ENCODE data around the gene VKORC1L1.
"Not testable (repeated sequence)": the region's sequence is repeated elsewhere in the genome, so short reads cannot be mapped to it uniquely, and the experiment has no call there.

Gene VKORC1L1

DNA sequence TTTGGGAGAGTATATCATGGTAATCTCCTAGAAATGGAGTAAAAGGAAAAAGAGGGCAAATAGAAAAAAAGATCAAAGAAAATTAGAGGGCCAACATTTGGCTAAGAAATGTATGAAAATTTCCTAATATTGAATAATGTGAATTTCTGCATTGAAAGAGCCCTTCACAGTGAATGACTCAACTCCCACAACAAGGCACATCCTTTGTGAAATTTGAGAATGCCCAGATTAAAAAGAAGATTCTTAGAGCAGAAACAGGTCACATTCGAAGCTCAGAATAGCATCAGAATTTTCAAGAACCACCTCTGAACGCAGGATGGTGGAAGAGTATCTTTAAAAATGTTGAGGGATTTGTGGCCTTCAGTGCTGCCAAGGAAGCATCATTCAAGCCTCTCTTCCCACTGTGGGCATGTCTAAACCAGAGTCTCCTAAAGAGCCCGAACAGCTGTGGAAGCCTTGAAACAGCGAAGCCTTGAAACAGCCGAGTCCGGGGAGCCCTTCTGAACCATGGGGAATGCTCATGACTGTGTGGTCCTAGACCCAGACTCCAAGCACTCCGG lies 65.5 kb downstream of the VKORC1L1 start:
- H3K36me3 ChIP-seq (ENCODE audit: insufficient read depth, low read length), result 0 out of 2 replicates have a peak, but pooled peaks cover 2% of the 10 kb centered on the region
- no peaks in the 10 kb centered on the region for H3K9me3 ChIP-seq (ENCODE audit: control insufficient read depth, insufficient read depth, low read length)
- H3K9ac ChIP-seq (ENCODE audit: low read depth, low read length), result no peak overlapping the region
- no peaks in the 10 kb centered on the region for H3K4me1 ChIP-seq (ENCODE audit: insufficient read depth, low read length)

DNA sequence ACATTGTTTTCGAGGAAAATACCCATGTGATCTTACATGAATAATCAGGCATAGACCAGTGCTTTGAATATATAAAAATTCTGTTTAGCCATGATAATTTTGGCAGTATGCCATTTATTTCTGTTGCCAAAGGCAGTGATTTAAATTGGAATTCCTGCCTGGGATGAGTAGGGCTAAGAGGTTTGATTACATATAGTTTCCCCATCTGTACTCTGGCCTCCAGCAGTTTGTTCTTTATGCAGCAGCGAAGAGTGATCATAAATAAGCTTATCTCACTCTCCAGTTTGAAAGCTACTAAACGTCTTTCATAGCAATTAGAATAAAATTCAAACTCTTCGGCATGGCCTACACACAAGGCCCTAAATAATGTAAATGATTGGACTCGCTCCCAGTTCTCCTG lies 72.9 kb downstream of the VKORC1L1 start:
- not testable (repeated sequence) for H3K4me1 ChIP-seq (ENCODE audit: insufficient read depth, low read length); H3K9me3 ChIP-seq (ENCODE audit: control insufficient read depth, insufficient read depth, low read length); H3K9ac ChIP-seq (ENCODE audit: low read depth, low read length); H3K36me3 ChIP-seq (ENCODE audit: insufficient read depth, low read length)

DNA sequence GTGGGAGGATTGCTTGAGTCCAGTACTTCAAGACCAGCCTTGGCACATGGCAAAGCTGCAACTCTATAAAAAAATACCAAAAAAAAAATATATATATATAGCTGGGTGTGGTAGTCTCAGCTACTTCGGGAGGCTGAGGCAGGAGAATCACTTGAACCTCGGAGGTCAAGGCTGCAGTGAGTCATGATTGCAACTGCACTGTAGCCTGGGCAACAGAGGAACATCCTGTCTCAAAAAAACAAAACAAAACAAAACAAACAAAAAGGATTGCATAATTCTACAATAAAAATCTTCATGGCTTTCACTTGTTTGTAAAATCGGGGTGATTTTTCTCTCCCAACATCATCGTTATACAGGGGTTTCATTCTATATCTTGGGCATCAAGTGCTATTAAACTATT lies 74.0 kb downstream of the VKORC1L1 start:
- Histone ChIP-seq H3K4me1 (ENCODE audit: insufficient read depth, low read length) (no peaks in the 10 kb centered on the region), H3K36me3 (ENCODE audit: insufficient read depth, low read length) (no peaks in the 10 kb centered on the region), H3K9ac (ENCODE audit: low read depth, low read length) (no peak overlapping the region), H3K9me3 (ENCODE audit: control insufficient read depth, insufficient read depth, low read length) (no peaks in the 10 kb centered on the region)

DNA sequence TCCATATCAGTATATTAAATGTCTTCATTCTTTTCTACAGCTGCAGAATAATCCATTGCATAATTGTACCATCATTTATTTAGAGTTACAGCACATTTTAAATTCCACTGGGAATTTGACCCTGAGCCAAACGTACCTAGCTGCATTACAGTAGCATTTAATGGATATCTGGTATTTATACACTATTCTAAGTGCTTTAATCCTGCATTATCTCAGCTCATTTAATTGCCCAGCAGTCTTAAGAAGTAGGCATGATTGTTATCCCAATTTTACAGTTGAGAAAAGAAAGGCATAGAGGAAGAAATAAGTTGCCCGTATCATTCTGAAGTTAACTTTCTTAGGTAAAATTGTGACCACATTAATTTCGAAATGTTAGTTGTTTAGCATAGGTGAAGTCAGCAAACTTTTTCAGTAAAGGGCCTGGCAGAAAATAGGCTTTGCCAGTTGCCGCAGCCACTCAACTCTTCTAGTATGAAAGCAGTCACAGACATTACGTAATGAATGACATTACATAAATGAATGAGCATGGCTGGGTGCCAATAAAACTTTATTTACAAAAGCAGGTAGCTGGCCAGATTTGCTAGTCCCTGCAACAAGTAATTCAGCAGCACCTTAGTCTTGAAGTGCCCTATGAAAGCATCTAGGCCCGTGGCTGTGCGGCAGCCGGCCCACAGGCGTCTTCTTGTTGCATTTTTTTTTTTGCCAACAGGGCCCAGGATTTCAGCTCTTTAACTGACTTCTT lies 79.1 kb downstream of the VKORC1L1 start:
- Histone ChIP-seq H3K9ac (ENCODE audit: low read depth, low read length) (no peak overlapping the region), H3K36me3 (ENCODE audit: insufficient read depth, low read length) (peaks cover 5% of the 10 kb centered on the region; the same call in 1 of the 2 replicates), H3K4me1 (ENCODE audit: insufficient read depth, low read length) (no peaks in the 10 kb centered on the region), H3K9me3 (ENCODE audit: control insufficient read depth, insufficient read depth, low read length) (no peaks in the 10 kb centered on the region)

DNA sequence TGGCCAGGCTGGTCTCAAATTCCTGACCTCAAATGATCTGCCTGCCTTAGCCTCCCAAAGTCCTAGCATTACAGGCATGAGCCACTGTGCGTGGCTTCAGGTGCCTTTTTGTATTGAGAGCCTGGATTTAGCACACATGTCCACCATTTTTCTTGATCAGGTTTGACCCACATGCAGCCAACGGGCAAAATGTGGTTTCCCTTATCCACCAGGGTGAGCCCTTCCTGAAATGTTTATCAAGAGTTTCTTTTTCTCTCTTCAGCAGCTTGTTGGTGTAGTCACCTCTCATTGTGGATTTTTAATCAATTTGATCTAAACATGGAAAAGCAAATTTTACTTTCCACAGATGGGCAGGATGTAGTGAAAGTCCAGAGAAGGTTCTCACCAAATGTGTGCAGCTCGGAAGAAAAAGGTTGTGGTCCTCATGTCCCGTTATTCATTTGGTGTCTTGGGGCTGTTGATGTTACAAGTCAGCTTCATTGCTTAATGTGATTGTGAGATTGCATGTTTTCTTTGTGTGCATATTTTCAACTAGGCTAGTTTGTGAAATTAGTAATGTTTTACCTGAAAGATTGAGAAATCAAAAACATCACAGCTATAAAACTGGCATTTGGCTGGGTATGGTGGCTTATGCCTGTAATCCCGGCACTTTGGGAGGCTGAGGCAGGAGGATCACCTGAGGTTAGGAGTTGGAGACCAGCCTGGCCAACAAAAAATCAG lies 80.3 kb downstream of the VKORC1L1 start:
- Histone ChIP-seq H3K4me1 (ENCODE audit: insufficient read depth, low read length) (no peaks in the 10 kb centered on the region), H3K9ac (ENCODE audit: low read depth, low read length) (no peak overlapping the region), H3K36me3 (ENCODE audit: insufficient read depth, low read length) (peaks cover 5% of the 10 kb centered on the region; the same call in 1 of the 2 replicates), H3K9me3 (ENCODE audit: control insufficient read depth, insufficient read depth, low read length) (no peaks in the 10 kb centered on the region)

DNA sequence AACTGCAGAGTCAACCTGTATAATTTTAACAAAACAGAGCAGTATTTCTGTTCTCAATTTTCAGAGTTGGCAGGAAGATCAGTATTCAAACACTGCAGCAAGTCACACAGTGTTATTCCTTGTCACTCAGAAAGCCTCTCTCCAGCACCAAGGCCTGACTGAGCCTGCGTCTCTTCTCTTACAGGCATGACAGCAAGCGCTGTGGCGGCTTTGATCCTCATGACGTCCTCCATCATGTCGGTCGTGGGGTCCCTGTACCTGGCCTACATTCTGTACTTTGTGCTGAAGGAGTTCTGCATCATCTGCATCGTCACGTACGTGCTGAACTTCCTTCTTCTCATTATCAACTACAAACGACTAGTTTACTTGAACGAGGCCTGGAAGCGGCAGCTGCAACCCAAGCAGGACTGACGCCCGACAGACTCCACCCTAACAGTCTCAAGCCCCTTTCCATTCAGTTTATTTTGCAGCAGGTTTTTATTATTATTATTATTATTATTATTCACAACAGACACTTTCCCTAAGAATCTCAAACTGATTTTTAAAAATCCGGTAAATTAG lies 81.1 kb downstream of the VKORC1L1 start:
- Histone ChIP-seq H3K36me3 (ENCODE audit: insufficient read depth, low read length) (peaks cover 5% of the 10 kb centered on the region; the same call in 1 of the 2 replicates), H3K9ac (ENCODE audit: low read depth, low read length) (no peak overlapping the region), H3K4me1 (ENCODE audit: insufficient read depth, low read length) (no peaks in the 10 kb centered on the region), H3K9me3 (ENCODE audit: control insufficient read depth, insufficient read depth, low read length) (no peaks in the 10 kb centered on the region)

DNA sequence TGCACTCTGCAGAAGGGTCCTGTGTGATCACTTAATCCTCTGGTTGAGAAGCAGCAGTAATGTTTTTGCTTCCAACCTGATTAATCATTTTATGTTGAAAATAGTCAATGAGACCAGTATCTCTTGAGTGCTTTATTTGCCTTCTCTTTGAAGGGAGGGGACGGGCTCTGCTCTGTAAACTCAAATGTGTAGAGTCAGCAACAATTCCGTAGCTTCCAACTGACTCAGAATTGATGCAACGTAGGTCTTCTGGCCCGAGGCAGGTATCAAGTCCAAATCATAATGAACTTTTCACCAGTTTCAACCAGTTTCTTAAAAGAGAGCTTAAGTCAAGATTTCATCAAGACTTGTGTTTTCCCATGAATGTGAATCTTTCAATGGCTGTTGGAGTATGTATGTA lies 82.8 kb downstream of the VKORC1L1 start:
- H3K4me1 ChIP-seq (ENCODE audit: insufficient read depth, low read length), result no peaks in the 10 kb centered on the region
- peaks cover 5% of the 10 kb centered on the region; the same call in 1 of the 2 replicates for H3K36me3 ChIP-seq (ENCODE audit: insufficient read depth, low read length)
- no peaks in the 10 kb centered on the region for H3K9me3 ChIP-seq (ENCODE audit: control insufficient read depth, insufficient read depth, low read length)
- no peak overlapping the region for H3K9ac ChIP-seq (ENCODE audit: low read depth, low read length)

DNA sequence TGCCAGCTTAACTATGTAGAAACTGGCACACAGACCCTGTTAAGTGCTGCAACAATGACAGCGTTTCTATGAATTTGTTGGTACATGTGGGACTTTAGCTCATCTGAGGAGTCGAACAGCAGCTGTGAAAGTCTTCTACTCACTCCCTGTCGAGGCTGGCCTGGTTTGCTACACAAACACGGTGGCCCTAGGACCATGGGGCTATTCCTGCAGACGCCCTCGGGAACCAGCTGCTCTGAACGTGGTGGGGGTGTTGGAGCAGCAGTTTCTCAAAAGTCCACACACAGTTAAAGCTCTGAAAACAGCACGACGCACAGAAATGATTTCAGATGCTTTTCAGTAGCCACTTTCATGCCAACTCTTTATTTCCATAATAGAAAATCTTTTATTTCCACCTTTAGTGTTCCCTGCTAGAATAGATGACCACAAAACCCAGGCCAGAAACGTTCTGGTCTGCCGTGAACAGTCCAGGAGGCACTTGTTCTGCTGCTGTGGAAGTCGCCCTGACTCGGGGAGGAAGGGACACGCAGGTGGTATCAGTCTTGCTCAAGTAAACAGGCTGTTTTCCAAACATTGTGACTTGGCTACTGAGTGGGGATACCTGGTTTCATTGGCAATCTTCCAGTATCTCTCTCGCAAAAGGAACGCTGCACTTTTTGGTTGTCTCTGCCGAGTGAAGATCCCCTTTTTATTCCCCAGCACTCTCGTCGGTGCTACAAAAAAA lies 87.6 kb downstream of the VKORC1L1 start:
- Histone ChIP-seq H3K4me1 (ENCODE audit: insufficient read depth, low read length) (no peaks in the 10 kb centered on the region), H3K36me3 (ENCODE audit: insufficient read depth, low read length) (peaks cover 10% of the 10 kb centered on the region), H3K9me3 (ENCODE audit: control insufficient read depth, insufficient read depth, low read length) (no peaks in the 10 kb centered on the region), H3K9ac (ENCODE audit: low read depth, low read length) (no peak overlapping the region)

DNA sequence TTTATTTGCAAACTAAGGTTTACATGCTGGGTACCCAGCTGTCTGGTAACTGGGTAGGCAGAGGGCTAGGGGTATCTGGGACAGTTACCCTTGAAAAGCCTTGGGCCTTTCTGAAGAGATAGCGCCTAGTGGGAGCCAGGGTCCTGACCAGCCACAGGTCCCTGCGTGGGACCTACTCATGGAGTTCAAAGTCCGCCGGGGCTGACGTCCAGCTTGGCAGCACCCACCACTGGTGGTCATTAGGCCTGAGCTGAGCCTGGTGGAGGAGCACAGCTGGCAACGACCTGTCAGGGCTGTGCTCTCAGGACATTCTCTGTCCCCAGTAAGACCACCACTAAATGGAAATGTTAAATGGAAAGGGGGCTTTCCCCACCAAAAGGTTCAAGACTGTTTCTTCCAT lies 89.2 kb downstream of the VKORC1L1 start:
- no peaks in the 10 kb centered on the region for H3K4me1 ChIP-seq (ENCODE audit: insufficient read depth, low read length)
- no peak overlapping the region for H3K9ac ChIP-seq (ENCODE audit: low read depth, low read length)
- peaks cover 10% of the 10 kb centered on the region for H3K36me3 ChIP-seq (ENCODE audit: insufficient read depth, low read length)
- H3K9me3 ChIP-seq (ENCODE audit: control insufficient read depth, insufficient read depth, low read length), result no peaks in the 10 kb centered on the region

DNA sequence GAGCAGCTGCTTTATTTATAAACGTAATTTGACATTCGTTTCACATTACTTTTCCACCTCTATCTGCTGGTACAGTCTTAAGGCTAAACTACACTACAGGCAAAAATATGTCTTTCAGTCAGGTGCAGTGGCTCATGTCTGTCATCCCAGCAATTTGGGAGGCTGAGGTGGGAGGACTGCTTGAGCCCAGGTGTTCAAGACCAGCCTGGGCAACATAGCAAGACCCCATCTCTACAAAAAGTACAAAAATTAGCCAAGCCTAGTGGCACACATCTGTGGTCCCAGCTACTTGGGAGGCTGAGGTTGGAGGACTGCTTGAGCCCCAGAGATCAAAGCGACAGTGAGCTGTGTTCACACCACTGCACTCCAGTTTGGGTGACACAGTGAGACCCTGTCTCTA lies 91.8 kb downstream of the VKORC1L1 start:
- H3K4me1 ChIP-seq (ENCODE audit: insufficient read depth, low read length); H3K9me3 ChIP-seq (ENCODE audit: control insufficient read depth, insufficient read depth, low read length); H3K9ac ChIP-seq (ENCODE audit: low read depth, low read length): not testable (repeated sequence)
- peaks cover 20% of the 10 kb centered on the region for H3K36me3 ChIP-seq (ENCODE audit: insufficient read depth, low read length)

DNA sequence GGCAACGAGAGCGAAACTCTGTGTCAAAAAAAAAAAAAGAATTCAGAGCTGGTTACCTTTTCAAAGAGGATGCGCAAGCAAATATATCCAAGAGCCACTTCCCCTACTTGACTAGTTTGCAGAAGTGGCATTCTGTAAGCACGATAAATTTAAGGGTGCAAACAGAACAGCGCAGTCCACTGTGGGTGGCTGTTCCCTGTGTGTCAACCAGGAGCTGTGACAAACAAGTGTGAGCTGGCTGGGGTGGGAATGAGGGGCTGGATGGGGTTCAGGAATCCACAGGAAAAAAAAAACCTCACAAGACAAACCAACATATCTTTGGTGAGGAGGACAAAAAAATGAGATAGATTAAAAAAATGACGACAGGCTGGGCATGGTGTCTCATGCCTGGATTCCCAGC lies 93.3 kb downstream of the VKORC1L1 start:
- Histone ChIP-seq H3K9ac (ENCODE audit: low read depth, low read length) (no peak overlapping the region), H3K4me1 (ENCODE audit: insufficient read depth, low read length) (no peaks in the 10 kb centered on the region), H3K36me3 (ENCODE audit: insufficient read depth, low read length) (peaks cover 20% of the 10 kb centered on the region)

DNA sequence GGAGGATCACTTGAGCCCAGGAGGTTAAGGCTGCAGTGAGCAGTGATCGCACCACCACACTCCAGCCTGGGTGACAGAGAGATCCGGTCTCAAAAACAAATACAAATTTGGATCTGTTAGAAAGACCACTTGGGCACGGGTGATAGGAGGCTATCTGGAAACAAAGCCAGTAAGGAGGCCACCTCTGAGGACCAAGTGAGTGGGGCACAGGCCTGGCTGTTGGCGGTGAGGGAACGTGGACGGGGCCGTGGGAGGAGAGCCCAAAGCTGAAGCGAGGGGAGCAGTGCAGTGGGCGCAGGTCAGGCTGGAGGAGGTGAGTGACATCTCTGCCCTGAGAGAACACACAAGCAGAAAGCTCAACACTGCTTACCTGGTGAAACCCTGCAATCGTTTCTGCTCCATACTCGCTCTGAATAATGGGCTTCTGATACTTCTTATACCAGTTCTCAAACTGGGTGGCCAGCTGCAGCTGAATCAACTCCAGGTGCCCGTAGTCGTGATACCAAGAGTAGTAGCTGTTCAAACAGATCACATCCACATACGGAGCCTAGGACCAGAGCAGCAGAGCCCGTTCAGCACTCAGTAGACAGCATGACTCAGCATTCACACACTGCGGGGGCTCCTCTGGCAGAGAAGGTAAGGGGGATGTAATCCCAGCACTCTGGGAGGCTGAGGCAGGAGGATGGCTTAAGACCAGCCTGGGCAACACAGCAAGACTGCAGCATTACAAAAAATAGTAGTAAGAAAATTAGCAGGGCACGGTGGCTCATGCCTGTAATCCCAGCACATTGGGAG lies 94.7 kb downstream of the VKORC1L1 start:
- no peaks in the 10 kb centered on the region for H3K9me3 ChIP-seq (ENCODE audit: control insufficient read depth, insufficient read depth, low read length)
- no peak overlapping the region for H3K9ac ChIP-seq (ENCODE audit: low read depth, low read length)
- peaks cover 16% of the 10 kb centered on the region for H3K36me3 ChIP-seq (ENCODE audit: insufficient read depth, low read length)
- no peaks in the 10 kb centered on the region for H3K4me1 ChIP-seq (ENCODE audit: insufficient read depth, low read length)

More for the DNA sequence above, 93.3 kb downstream of the VKORC1L1 start:
- H3K9me3 ChIP-seq (ENCODE audit: control insufficient read depth, insufficient read depth, low read length), result no peaks in the 10 kb centered on the region

DNA sequence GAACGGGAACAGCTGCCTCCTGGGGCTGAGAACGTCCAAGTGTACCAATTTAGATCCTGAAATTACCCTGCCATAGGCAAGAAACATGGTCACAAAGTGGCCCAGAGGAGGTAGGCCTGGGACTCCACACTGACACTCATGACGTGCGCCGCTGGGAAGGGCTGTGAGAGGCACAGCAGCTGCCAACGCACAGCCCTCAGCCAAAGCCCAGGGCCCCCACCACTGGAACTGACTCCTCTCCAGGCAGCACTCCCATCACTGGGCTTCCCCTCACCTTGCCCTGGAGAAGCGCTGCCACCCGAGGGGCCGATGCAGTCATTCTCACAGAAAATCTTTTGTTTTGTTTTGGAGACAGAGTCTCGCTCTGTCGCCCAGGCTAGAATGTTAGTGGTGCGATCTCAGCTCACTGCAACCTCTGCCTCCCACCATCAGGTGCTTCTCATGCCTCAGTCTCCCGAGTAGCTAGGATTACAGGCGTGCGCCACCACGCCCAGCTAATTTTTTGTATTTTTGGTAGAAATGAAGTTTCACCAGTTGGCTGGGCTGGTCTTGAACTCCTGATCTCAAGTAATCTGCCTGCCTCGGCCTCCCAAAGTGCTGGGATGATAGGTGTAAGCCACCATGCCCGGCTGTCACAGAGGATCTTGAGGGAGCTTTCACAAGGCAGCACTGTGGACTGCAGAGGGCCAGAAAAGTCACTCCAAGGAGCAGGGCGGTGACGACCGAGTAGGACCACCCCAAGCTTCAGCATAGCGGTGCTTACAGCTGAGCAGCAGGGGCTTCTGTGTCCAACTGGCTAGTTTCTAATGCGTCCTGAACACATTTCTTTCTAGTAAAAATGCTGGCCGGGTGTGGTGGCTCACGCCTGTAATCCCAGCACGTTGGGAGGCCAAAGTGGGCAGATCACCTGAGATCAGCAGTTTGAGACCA lies 95.6 kb downstream of the VKORC1L1 start:
- H3K36me3 ChIP-seq (ENCODE audit: insufficient read depth, low read length), result peaks cover 17% of the 10 kb centered on the region
- no peak overlapping the region for H3K9ac ChIP-seq (ENCODE audit: low read depth, low read length)

More for the DNA sequence above, 95.6 kb downstream of the VKORC1L1 start:
- Histone ChIP-seq H3K9me3 (ENCODE audit: control insufficient read depth, insufficient read depth, low read length) (no peaks in the 10 kb centered on the region), H3K4me1 (ENCODE audit: insufficient read depth, low read length) (no peaks in the 10 kb centered on the region)
